Suprapubic skin (tissue), 4 donors: ENCODE data around the gene ZP2.
"Not testable (repeated sequence)": the region's sequence is repeated elsewhere in the genome, so short reads cannot be mapped to it uniquely, and the experiment has no call there.

Experiments used
- EP300 ChIP-seq: sonication (generic); formaldehyde crosslinking; IDR thresholded peaks from one replicate; pipeline ENCODE4 v1.6.1; 2017; ENCODE audit warnings: antibody characterized with exemption
- POLR2A ChIP-seq, 2 donors: fragments of 450-650 bp; IDR thresholded peaks; one replicate each; pipeline ENCODE4 v1.6.1; 2017; ENCODE audit warnings: antibody characterized with exemption in 2 of 2, mild to moderate bottlenecking in 2 of 2, moderate library complexity in 2 of 2
- POLR2AphosphoS5 ChIP-seq, 3 donors: sonication (generic); formaldehyde crosslinking; IDR thresholded peaks; one replicate each; pipeline ENCODE4 v1.6.1; 2017; ENCODE audit warnings: antibody characterized with exemption in 3 of 3
- TF ChIP-seq, protein P1 (sequence below), 2 donors: fragments of 200-600 bp in 1 of 2; fragments of 450-650 bp in 1 of 2; sonication (generic) in 1 of 2; IDR thresholded peaks; one replicate each; pipeline ENCODE4 v1.5.1; 2016 to 2019; ENCODE audit warnings: antibody characterized with exemption in 2 of 2, mild to moderate bottlenecking in 1 of 2, moderate library complexity in 1 of 2

DNA sequence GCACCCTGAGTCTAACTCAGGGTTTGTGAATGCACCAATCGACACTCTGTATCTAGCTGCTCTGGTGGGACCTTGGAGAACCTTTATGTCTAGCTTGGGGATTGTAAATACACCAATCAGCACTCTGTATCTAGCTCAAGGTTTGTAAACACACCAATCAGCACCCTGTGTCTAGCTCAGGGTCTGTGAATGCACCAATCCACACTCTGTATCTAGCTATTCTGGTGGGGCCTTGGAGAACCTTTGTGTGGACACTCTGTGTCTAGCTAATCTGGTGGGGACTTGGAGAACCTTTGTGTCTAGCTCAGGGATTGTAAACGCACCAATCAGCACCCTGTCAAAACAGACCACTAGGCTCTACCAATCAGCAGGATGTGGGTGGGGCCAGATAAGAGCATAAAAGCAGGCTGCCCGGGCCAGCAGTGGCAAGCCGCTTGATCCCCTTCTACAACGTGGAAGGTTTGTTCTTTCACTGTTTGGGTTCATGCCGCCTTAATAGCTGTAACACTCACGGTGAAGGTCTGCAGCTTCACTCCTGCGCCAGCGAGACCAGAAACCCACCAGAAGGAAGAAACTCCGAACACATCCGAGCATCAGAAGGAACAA is 58.1 kb downstream of the ZP2 start:
- TF ChIP-seq POLR2AphosphoS5 (IDR thresholded peaks at IDR 0.05); EP300; POLR2A (IDR thresholded peaks at IDR 0.05): not testable (repeated sequence)
- TF ChIP-seq, protein P1, sequence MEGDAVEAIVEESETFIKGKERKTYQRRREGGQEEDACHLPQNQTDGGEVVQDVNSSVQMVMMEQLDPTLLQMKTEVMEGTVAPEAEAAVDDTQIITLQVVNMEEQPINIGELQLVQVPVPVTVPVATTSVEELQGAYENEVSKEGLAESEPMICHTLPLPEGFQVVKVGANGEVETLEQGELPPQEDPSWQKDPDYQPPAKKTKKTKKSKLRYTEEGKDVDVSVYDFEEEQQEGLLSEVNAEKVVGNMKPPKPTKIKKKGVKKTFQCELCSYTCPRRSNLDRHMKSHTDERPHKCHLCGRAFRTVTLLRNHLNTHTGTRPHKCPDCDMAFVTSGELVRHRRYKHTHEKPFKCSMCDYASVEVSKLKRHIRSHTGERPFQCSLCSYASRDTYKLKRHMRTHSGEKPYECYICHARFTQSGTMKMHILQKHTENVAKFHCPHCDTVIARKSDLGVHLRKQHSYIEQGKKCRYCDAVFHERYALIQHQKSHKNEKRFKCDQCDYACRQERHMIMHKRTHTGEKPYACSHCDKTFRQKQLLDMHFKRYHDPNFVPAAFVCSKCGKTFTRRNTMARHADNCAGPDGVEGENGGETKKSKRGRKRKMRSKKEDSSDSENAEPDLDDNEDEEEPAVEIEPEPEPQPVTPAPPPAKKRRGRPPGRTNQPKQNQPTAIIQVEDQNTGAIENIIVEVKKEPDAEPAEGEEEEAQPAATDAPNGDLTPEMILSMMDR (IDR thresholded peaks at IDR 0.05), result not testable (repeated sequence)
